LNCaP clone FGC (cell line): Measurements from ENCODE around the gene FGF4.

Experiments used
- DNase-seq: peaks from one replicate; pipeline ENCODE4 v3.0.0-alpha.2; 2011; ENCODE audit warnings: low read depth
- H3K4me3 ChIP-seq: 2 replicates; pipeline ENCODE4 v1.5.1; 2011; ENCODE audit warnings: mild to moderate bottlenecking, low read depth, low read length, control low read depth
- TF ChIP-seq, protein P1 (sequence below): IDR thresholded peaks from 2 replicates; pipeline ENCODE4 v1.5.1; 2012; ENCODE audit warnings: mild to moderate bottlenecking; ENCODE audit not compliant: control insufficient read depth, insufficient read depth; ENCODE audit errors: extremely low read depth

The FGF4 gene

DNA sequence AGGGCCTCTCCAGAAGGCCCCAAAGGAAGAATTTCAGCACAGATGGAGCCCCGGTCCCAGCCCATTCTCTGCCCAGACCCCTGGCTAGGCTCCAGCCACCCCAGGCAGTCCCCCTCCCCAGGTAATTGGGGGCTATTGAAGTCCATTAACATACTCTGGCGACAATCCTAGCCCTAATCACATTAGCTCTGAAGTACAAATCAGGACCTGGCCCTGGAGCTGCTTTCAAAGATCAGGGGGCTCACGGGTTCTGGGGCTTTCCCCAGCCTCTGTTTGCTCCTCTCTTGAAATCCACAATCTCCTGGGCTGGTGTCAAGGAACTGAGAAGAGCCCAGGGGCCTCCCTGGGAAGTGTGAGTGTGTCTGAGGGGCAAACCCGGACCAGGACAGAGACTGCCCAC, 22.3 kb downstream of the FGF4 start:
- no peak for DNase-seq
- TF ChIP-seq, protein P1, sequence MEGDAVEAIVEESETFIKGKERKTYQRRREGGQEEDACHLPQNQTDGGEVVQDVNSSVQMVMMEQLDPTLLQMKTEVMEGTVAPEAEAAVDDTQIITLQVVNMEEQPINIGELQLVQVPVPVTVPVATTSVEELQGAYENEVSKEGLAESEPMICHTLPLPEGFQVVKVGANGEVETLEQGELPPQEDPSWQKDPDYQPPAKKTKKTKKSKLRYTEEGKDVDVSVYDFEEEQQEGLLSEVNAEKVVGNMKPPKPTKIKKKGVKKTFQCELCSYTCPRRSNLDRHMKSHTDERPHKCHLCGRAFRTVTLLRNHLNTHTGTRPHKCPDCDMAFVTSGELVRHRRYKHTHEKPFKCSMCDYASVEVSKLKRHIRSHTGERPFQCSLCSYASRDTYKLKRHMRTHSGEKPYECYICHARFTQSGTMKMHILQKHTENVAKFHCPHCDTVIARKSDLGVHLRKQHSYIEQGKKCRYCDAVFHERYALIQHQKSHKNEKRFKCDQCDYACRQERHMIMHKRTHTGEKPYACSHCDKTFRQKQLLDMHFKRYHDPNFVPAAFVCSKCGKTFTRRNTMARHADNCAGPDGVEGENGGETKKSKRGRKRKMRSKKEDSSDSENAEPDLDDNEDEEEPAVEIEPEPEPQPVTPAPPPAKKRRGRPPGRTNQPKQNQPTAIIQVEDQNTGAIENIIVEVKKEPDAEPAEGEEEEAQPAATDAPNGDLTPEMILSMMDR: no peak
- no peak overlapping the region for H3K4me3 ChIP-seq

DNA sequence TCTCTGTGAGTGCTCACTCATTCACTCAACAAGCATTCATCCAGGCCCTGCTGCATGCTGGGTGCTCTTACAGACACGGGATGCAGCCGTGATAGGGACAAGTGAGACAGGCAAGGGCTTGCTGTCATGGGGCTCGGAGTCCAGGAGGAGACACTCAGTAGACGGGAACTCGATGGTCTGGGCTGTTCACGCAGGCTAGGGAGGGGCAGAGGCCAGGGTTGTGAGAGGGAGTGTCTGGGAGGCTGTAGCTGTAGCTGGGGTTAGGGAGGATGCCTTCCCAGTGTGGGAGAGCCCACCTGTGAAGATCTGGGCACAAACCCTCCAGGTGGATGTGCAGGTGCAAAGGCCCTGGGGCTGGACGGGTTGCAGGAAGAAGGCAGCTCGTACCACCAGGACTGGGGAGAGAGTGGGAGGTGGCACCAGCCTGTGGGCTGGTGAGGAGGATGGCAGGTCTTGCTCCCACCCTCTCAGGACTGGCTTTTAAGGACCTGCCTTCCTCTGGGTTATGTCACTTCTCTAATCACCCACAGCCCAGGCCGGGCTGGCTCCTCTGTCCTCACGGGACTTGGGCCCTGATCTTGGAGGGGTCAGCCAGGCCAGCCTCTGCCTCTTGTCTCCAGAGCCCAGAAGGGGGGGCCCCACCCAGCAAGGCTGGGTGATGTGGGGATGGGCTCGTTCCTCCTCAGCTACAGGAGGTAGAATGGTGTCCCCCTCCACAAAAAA, 24.1 kb downstream of the FGF4 start:
- TF ChIP-seq, protein P1: no peak
- DNase-seq: no peak

DNA sequence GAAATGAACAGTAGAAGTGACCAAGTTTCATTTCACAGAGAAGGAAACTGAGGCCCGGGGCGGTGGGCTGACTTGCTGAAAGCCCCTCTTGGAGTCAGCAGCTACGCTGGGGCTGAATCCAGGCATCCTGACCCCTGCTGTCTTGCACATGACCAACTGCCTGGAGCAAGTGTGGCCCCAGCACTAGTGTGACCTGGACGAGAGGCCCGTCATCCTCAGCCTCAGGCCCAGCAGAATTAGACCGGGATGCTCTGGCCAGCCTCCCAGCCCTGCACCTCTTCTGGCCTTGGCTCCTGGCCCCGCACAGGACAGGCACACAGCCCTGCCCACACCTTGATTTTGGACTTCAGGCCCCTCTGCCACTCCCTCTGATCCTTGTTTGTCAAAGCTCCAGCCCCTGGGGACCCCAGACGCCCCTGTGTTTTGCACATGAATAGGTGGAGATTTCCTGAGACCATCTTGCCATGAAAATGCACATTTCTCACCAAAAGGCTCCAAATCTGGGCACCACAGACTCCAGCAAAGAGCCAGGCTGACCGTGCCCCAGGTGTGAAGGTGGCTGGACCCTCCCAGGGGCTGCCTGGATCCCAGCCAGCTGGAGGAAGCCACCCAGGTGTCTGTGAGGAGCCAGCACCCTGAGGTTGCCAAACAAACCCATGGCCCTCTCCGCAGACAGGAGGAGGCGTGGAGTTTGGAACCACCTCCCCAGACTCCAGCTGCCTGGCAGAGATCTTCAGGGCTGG, 24.9 kb downstream of the FGF4 start:
- DNase-seq: no peak
- no peak overlapping the region for H3K4me3 ChIP-seq
- TF ChIP-seq, protein P1: no peak

More for the DNA sequence above, 24.1 kb downstream of the FGF4 start:
- no peak overlapping the region for H3K4me3 ChIP-seq

DNA sequence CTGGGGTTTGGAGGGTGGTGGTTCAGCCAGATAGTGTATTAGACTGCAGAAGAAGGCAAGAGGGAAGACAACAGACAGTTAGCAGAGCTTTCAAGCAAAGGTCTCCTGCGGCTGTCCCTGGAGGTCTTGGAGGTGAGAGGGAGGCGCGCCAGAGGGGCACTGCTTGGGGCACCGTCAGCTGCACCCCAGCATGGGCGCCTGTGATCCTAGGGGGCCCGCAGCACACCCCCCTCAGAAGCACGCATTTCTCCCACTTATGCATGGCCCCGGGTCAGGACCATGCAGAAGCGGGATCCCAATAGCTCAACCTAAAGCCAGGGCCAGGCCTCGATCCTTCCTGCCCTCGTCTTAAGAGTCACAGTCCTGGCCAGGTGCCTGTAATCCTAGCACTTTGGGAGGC, 26.5 kb downstream of the FGF4 start:
- H3K4me3 ChIP-seq: no peak overlapping the region
- no peak for DNase-seq
- TF ChIP-seq, protein P1: no peak

DNA sequence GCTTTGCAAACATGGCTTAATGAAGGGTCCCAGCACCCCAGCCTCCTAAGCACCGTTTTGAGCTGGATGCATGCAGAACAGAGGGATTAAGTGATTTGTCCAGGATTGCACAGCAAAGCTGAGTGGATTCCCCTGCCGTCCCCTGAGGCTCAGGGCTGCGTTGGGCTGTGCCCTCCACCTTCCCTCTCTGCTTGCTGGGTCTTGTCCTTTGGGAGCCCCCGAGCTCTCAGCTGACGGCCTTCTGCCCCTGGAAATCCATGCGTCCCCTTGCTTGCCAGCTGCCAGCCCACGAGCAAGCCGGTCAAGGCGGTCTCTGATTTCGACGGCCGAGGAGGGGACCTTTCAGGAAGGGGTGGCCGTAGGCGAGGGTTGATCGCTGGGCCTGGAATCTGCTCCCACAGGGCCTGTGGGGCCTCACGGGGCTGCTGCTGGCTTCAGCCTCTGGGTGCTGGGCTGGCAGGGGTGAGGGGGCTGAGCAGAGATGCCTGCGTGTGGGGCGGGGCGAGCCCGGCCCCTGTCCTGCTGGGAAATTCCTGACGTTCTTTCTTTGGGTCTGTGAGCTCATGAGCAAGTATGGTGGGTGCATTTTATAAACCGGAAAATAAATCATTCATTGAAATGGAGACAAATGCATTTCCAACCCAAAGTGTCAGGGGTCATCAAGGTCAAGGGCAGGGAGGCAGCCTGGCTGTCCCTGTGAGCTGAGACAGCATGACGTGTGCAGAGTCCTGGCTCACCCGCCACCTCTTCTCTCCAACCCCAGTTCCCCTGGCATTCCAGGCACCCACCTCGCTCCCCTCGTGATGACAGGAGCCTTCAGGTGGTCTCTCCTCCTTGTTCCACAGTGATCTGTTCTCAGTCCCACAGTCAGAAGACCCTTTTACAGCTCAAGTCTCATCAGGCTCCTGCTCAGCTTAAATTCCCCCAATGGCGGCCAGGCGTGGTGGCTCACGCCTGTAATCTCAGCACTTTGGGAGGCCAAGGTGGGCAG, 28.1 kb downstream of the FGF4 start:
- DNase-seq: no peak
- H3K4me3 ChIP-seq: no peak overlapping the region
- TF ChIP-seq, protein P1: no peak

DNA sequence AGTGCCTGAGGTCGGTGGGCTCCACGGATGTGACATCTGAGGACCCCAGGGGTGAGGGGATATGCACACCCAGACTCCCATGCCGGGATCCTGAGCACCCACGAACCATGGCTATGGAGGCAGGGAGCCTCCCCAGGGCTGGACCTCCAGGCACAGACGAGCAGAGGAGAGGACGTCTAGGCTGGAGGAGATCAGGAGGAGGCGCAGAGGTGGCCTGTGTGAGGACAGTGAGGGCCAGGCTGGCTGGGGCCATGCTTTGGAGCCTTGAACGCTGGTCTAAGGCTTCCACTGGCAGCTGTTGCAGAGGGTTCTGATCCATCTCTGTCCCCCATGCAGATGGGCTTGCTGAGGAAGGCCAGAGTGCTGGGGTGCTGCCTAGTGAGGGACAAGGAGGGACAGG, 29.0 kb downstream of the FGF4 start:
- H3K4me3 ChIP-seq: no peak overlapping the region
- TF ChIP-seq, protein P1: no peak
- DNase-seq: no peak
